K562 (cell line): ENCODE measurements around the gene TSPYL6. TPM values are rescaled to one million over a fixed set of nuclear protein-coding genes. Genes with fewer than 3 reads are reported as not detected.

Experiments
- ATAC-seq: fragments of 200-7000 bp; cut with Tn5 transposase; 3 replicates; pipeline ENCODE4 v1.9.1; 2020; ENCODE audit warnings: moderate library complexity
- BruUV-seq: library from RNA; stranded (reverse); fragments of 400-500 nt; replicated peaks from 2 replicates; lab custom pipeline; 2021; lab: Mats Ljungman, UMichigan
- CTCF ChIA-PET: fragments of 300-600 bp; formaldehyde crosslinking; extraction: SDS; loops from one replicate; lab custom pipeline; 2021; ENCODE audit warnings: low intra/inter-chr PET ratio; lab: Yijun Ruan, JAX
- POLR2A ChIA-PET: fragments of 300-600, 350-650 bp; sonication (Branson Sonifier 250); formaldehyde crosslinking; extraction: SDS; loops from one replicate; lab custom pipeline; 2021; ENCODE audit warnings: antibody characterized with exemption, inconsistent platforms; lab: Yijun Ruan, JAX
- DNase-seq, 4 experiments: peaks; one replicate each; pipeline versions ENCODE4 v3.0.0 to v3.0.0-alpha.2; 2011 to 2018; ENCODE audit warnings: low spot score in 3 of 4, mixed read lengths in 3 of 4; ENCODE audit errors: extremely low read depth in 1 of 4
- FAIRE-seq: peaks from 2 replicates; lab custom pipeline; 2011; peaks lifted over from hg19 to GRCh38; lab: Jason Lieb, UNC
- H2AFZ ChIP-seq: 2 replicates; pipeline ENCODE4 v1.6.0; 2011; ENCODE audit warnings: low read depth, low read length, control low read depth, inconsistent platforms
- H3K27ac ChIP-seq: fragments of 200-600 bp; 3 replicates; pipeline ENCODE4 v1.8.0; 2011; ENCODE audit warnings: low read depth, mild to moderate bottlenecking, control low read depth, inconsistent platforms, low read length, moderate library complexity, mixed read lengths; ENCODE audit errors: extremely low read depth
- H3K27me3 ChIP-seq, 2 experiments: fragments of 300-600 bp in 1 of 2; 2 replicates in 1 of 2; 3 replicates in 1 of 2; pipeline versions ENCODE4 v1.6.0 to v1.8.0; 2011; ENCODE audit warnings: inconsistent platforms in 2 of 2, low read length in 2 of 2, mild to moderate bottlenecking in 1 of 2, mixed read lengths in 1 of 2, moderate library complexity in 1 of 2; ENCODE audit not compliant: control insufficient read depth in 2 of 2, insufficient read depth in 2 of 2
- H3K36me3 ChIP-seq: fragments of 300-600 bp; 3 replicates; pipeline ENCODE4 v1.8.0; 2011; ENCODE audit warnings: mild to moderate bottlenecking, low read length, inconsistent platforms; ENCODE audit not compliant: control insufficient read depth, insufficient read depth
- H3K4me1 ChIP-seq, 2 experiments: fragments of 200-600 bp in 1 of 2; replicated peaks in 1 of 2; 2 replicates in 1 of 2; 3 replicates in 1 of 2; pipeline versions ENCODE4 v1.5.1 to v1.8.0; 2011; ENCODE audit warnings: inconsistent platforms in 2 of 2, low read length in 2 of 2, mild to moderate bottlenecking in 1 of 2, mixed read lengths in 1 of 2, moderate library complexity in 1 of 2; ENCODE audit not compliant: control insufficient read depth in 2 of 2, insufficient read depth in 2 of 2
- H3K4me2 ChIP-seq: 2 replicates; pipeline ENCODE4 v1.6.1; 2011; ENCODE audit warnings: low read length, control low read depth, inconsistent platforms, mixed read lengths; ENCODE audit not compliant: insufficient read depth
- H3K4me3 ChIP-seq: fragments of 200-600 bp; sonication (generic), shearing (Covaris generic); 2 replicates; pipeline ENCODE4 v1.5.1; 2016; ENCODE audit warnings: control low read depth, inconsistent platforms
- H3K79me2 ChIP-seq: fragments of 200-600 bp; 3 replicates; pipeline ENCODE4 v1.8.0; 2011; ENCODE audit warnings: low read length, inconsistent platforms; ENCODE audit not compliant: control insufficient read depth, insufficient read depth
- H3K9ac ChIP-seq, 2 experiments: 2 replicates each; pipeline versions ENCODE4 v1.6.0 to v1.6.1; 2011; ENCODE audit warnings: low read depth in 2 of 2, low read length in 2 of 2, control low read depth in 1 of 2, inconsistent platforms in 1 of 2, mild to moderate bottlenecking in 1 of 2, mixed read lengths in 1 of 2; ENCODE audit not compliant: insufficient read depth in 1 of 2
- H3K9me1 ChIP-seq: one replicate; pipeline ENCODE4 v1.6.0; 2011; ENCODE audit warnings: inconsistent platforms, mild to moderate bottlenecking, low read length, moderate library complexity; ENCODE audit not compliant: control insufficient read depth, insufficient read depth
- H3K9me3 ChIP-seq: replicated peaks from 2 replicates; pipeline ENCODE4 v1.5.1; 2011; ENCODE audit warnings: low read depth, low read length, inconsistent platforms; ENCODE audit not compliant: control insufficient read depth, insufficient read depth
- H4K20me1 ChIP-seq: replicated peaks from 2 replicates; pipeline ENCODE4 v1.6.1; 2011; ENCODE audit warnings: low read length, inconsistent platforms, mixed read lengths; ENCODE audit not compliant: control insufficient read depth, insufficient read depth
- E2F3 ChIP-seq: fragments of 250-450 bp; sonication (Bioruptor Pico); IDR thresholded peaks from 2 replicates; pipeline ENCODE4 v1.4.0; 2020; ENCODE audit warnings: mild to moderate bottlenecking
- FIP1L1 ChIP-seq: fragments of 200-400 bp; formaldehyde crosslinking; IDR thresholded peaks from 2 replicates; pipeline ENCODE4 v1.6.1; 2018; ENCODE audit warnings: mild to moderate bottlenecking, low read depth, low read length; ENCODE audit not compliant: poor library complexity, severe bottlenecking
- FOXA1 ChIP-seq: fragments of 450-650 bp; IDR thresholded peaks from 2 replicates; pipeline ENCODE4 v1.6.1; 2016; ENCODE audit warnings: mild to moderate bottlenecking, borderline replicate concordance
- HCFC1 ChIP-seq: IDR thresholded peaks from 2 replicates; pipeline ENCODE4 v1.6.1; 2012; ENCODE audit warnings: low read depth, low read length, improper control_type of control experiment
- KAT2B ChIP-seq: IDR thresholded peaks from one replicate; pipeline ENCODE4 v1.6.1; 2012; ENCODE audit warnings: low read depth, mild to moderate bottlenecking, control low read depth, inconsistent platforms, low read length, moderate library complexity
- LARP7 ChIP-seq: fragments of 450-650 bp; IDR thresholded peaks from 2 replicates; pipeline ENCODE4 v1.6.1; 2016
- NCOR1 ChIP-seq: fragments of 450-650 bp; IDR thresholded peaks from 2 replicates; pipeline ENCODE4 v1.6.1; 2016; ENCODE audit warnings: mild to moderate bottlenecking, moderate library complexity
- NFIC ChIP-seq: fragments of 450-650 bp; IDR thresholded peaks from 2 replicates; pipeline ENCODE4 v1.6.1; 2017; ENCODE audit warnings: mild to moderate bottlenecking, inconsistent platforms
- POLR2AphosphoS5 ChIP-seq: IDR thresholded peaks from 2 replicates; pipeline ENCODE4 v1.6.1; 2011; ENCODE audit warnings: mild to moderate bottlenecking, low read depth, low read length, moderate library complexity; ENCODE audit not compliant: control insufficient read depth, insufficient read depth
- RBM22 ChIP-seq: fragments of 200-400 bp; formaldehyde crosslinking; IDR thresholded peaks from 2 replicates; pipeline ENCODE4 v1.6.1; 2018; ENCODE audit warnings: low read length, low read depth; ENCODE audit not compliant: poor library complexity, severe bottlenecking
- WGBS: fragments of 100-300 bp; shearing (Covaris generic); methylation state at CpG from one replicate; pipeline ENCODE4 v1.1.6; 2016; ENCODE audit warnings: low coverage, mixed read lengths; ENCODE audit not compliant: insufficient coverage; ENCODE audit errors: missing lambda C conversion rate; 5-methylcytosine and 5-hydroxymethylcytosine counted together
- in situ Hi-C: fragments of 300-500 bp; cut with MboI; formaldehyde crosslinking; loops from 4 replicates; pipeline ENCODE4 v1.15.0; 2018; ENCODE audit warnings: inconsistent platforms, mixed read lengths
- intact Hi-C: fragments of 100-400 bp; cut with micrococcal nuclease; formaldehyde crosslinking; loops from 2 replicates; pipeline ENCODE4 v1.14.2; 2022
- polyA plus RNA-seq, 8 experiments: library from polyadenylated mRNA; depleted of rRNA in 4 of 8; stranded (reverse) in 5 of 8; unstranded in 3 of 8; fragments of >200 nt; fragmentation: Nextera tagmentation in 2 of 8; fragmentation: Illumina TruSeq in 1 of 8; extraction: Ambion mirVana in 2 of 8; extraction: Trizol in 1 of 8; gene quantifications; 2 replicates each; pipeline versions ENCODE4 v1.2.1 to v1.2.3, GENCODE V29; 2011 to 2014; ENCODE audit warnings: inconsistent platforms in 1 of 8, missing spikeins in 1 of 8
- total RNA-seq, 7 experiments: library from RNA; depleted of rRNA in 6 of 7; stranded (reverse); fragments of >200 nt in 6 of 7; fragmentation: Illumina TruSeq in 2 of 7; extraction: Trizol in 2 of 7; gene quantifications; 2 replicates each; pipeline versions ENCODE4 v1.2.1 to v1.2.3, GENCODE V29; 2011 to 2021; ENCODE audit warnings: low replicate concordance in 1 of 7
- TF ChIP-seq, protein P1 (sequence below): fragments of 450-650 bp; IDR thresholded peaks from 2 replicates; pipeline ENCODE4 v1.7.1; 2018; ENCODE audit warnings: mild to moderate bottlenecking, low read depth; ENCODE audit not compliant: partially characterized antibody
- TF ChIP-seq, protein P2 (sequence below): sonication (generic); formaldehyde crosslinking; IDR thresholded peaks from 2 replicates; pipeline ENCODE4 v1.5.0; 2020; ENCODE audit warnings: missing genetic modification reagents

TSPYL6 gene
- total and polyA plus RNA-seq, 9 of the 15 experiments (the other 6 are each of a cell fraction or from before 2014, with no cell fraction given): 1.5 to 10.1 (median 7.6) TPM

DNA sequence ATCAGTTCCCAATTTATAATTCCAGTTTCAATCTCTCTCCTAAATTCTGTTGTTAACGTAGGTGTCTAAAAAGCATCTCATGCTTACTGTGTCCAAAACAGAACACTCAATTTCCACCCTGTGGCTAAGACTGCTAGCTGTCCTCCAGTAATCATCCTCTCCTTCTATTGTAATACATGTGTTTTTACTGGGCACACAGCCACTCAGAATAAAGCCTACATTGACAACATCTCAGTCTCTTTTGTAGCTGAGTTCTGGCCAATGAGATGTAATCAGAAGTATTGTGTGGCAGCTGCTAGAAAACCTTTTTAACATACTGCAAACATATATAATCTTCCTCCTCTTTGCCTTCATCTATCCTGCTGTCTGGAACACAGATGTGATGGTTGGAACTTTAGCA, 29.4 kb upstream of the TSPYL6 start:
- Histone ChIP-seq H2AFZ (no peak overlapping the region), H3K79me2 (no peaks in the 10 kb centered on the region), H3K27me3 (peaks cover 8 to 14% of the 10 kb centered on the region in 2 experiments; a peak in 4 of 5 replicates), H3K36me3 (no peaks in the 10 kb centered on the region), H3K9ac (no peak overlapping the region), H3K4me1 (peaks cover 0 to 3% of the 10 kb centered on the region in 2 experiments; a peak in 2 of 5 replicates), H4K20me1 (no peaks in the 10 kb centered on the region), H3K27ac (no peak overlapping the region), H3K9me1 (no peaks in the 10 kb centered on the region), H3K4me3 (no peak overlapping the region), H3K4me2 (no peak overlapping the region), H3K9me3 (no peaks in the 10 kb centered on the region)
- BruUV-seq: no TSS peak
- ATAC-seq (no peak), DNase-seq (no peak), FAIRE-seq (no peak)
- CTCF ChIA-PET: no interaction called here
- 6% methylated on average over 1 of the region's 1 CpG for WGBS
- in situ Hi-C loops (no loop called here), intact Hi-C loops (no loop called here)
- POLR2A ChIA-PET: no interaction called here
- TF ChIP-seq FIP1L1: no peak
- no peak for TF ChIP-seq POLR2AphosphoS5
- no peak for TF ChIP-seq FOXA1
- TF ChIP-seq, protein P1, sequence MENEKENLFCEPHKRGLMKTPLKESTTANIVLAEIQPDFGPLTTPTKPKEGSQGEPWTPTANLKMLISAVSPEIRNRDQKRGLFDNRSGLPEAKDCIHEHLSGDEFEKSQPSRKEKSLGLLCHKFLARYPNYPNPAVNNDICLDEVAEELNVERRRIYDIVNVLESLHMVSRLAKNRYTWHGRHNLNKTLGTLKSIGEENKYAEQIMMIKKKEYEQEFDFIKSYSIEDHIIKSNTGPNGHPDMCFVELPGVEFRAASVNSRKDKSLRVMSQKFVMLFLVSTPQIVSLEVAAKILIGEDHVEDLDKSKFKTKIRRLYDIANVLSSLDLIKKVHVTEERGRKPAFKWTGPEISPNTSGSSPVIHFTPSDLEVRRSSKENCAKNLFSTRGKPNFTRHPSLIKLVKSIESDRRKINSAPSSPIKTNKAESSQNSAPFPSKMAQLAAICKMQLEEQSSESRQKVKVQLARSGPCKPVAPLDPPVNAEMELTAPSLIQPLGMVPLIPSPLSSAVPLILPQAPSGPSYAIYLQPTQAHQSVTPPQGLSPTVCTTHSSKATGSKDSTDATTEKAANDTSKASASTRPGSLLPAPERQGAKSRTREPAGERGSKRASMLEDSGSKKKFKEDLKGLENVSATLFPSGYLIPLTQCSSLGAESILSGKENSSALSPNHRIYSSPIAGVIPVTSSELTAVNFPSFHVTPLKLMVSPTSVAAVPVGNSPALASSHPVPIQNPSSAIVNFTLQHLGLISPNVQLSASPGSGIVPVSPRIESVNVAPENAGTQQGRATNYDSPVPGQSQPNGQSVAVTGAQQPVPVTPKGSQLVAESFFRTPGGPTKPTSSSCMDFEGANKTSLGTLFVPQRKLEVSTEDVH: no peak
- TF ChIP-seq NFIC: no peak
- no peak for TF ChIP-seq LARP7
- no peak for TF ChIP-seq E2F3 (CRISPR knock-in tag)
- no peak for TF ChIP-seq RBM22
- TF ChIP-seq KAT2B: no peak
- TF ChIP-seq NCOR1: no peak
- TF ChIP-seq, protein P2, sequence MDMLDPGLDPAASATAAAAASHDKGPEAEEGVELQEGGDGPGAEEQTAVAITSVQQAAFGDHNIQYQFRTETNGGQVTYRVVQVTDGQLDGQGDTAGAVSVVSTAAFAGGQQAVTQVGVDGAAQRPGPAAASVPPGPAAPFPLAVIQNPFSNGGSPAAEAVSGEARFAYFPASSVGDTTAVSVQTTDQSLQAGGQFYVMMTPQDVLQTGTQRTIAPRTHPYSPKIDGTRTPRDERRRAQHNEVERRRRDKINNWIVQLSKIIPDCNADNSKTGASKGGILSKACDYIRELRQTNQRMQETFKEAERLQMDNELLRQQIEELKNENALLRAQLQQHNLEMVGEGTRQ (CRISPR knock-in tag): no peak
- no peak for TF ChIP-seq HCFC1
